K562 (cell line): ENCODE results near the gene PITRM1. TPM values are rescaled to one million over a fixed set of nuclear protein-coding genes. Genes with fewer than 3 reads are reported as not detected.

Experiments
- ATAC-seq: fragments of 200-7000 bp; cut with Tn5 transposase; 3 replicates; pipeline ENCODE4 v1.9.1; 2020; ENCODE audit warnings: moderate library complexity
- BruUV-seq: library from RNA; stranded (reverse); fragments of 400-500 nt; replicated peaks from 2 replicates; lab custom pipeline; 2021; lab: Mats Ljungman, UMichigan
- CTCF ChIA-PET: fragments of 300-600 bp; formaldehyde crosslinking; extraction: SDS; loops from one replicate; lab custom pipeline; 2021; ENCODE audit warnings: low intra/inter-chr PET ratio; lab: Yijun Ruan, JAX
- POLR2A ChIA-PET: fragments of 300-600, 350-650 bp; sonication (Branson Sonifier 250); formaldehyde crosslinking; extraction: SDS; loops from one replicate; lab custom pipeline; 2021; ENCODE audit warnings: antibody characterized with exemption, inconsistent platforms; lab: Yijun Ruan, JAX
- DNase-seq, 4 experiments: peaks; one replicate each; pipeline versions ENCODE4 v3.0.0 to v3.0.0-alpha.2; 2011 to 2018; ENCODE audit warnings: low spot score in 3 of 4, mixed read lengths in 3 of 4; ENCODE audit errors: extremely low read depth in 1 of 4
- FAIRE-seq: peaks from 2 replicates; lab custom pipeline; 2011; peaks lifted over from hg19 to GRCh38; lab: Jason Lieb, UNC
- H2AFZ ChIP-seq: 2 replicates; pipeline ENCODE4 v1.6.0; 2011; ENCODE audit warnings: low read depth, low read length, control low read depth, inconsistent platforms
- H3K27ac ChIP-seq: fragments of 200-600 bp; 3 replicates; pipeline ENCODE4 v1.8.0; 2011; ENCODE audit warnings: low read depth, mild to moderate bottlenecking, control low read depth, inconsistent platforms, low read length, moderate library complexity, mixed read lengths; ENCODE audit errors: extremely low read depth
- H3K27me3 ChIP-seq, 2 experiments: fragments of 300-600 bp in 1 of 2; 2 replicates in 1 of 2; 3 replicates in 1 of 2; pipeline versions ENCODE4 v1.6.0 to v1.8.0; 2011; ENCODE audit warnings: inconsistent platforms in 2 of 2, low read length in 2 of 2, mild to moderate bottlenecking in 1 of 2, mixed read lengths in 1 of 2, moderate library complexity in 1 of 2; ENCODE audit not compliant: control insufficient read depth in 2 of 2, insufficient read depth in 2 of 2
- H3K36me3 ChIP-seq: fragments of 300-600 bp; 3 replicates; pipeline ENCODE4 v1.8.0; 2011; ENCODE audit warnings: mild to moderate bottlenecking, low read length, inconsistent platforms; ENCODE audit not compliant: control insufficient read depth, insufficient read depth
- H3K4me1 ChIP-seq, 2 experiments: fragments of 200-600 bp in 1 of 2; replicated peaks in 1 of 2; 2 replicates in 1 of 2; 3 replicates in 1 of 2; pipeline versions ENCODE4 v1.5.1 to v1.8.0; 2011; ENCODE audit warnings: inconsistent platforms in 2 of 2, low read length in 2 of 2, mild to moderate bottlenecking in 1 of 2, mixed read lengths in 1 of 2, moderate library complexity in 1 of 2; ENCODE audit not compliant: control insufficient read depth in 2 of 2, insufficient read depth in 2 of 2
- H3K4me2 ChIP-seq: 2 replicates; pipeline ENCODE4 v1.6.1; 2011; ENCODE audit warnings: low read length, control low read depth, inconsistent platforms, mixed read lengths; ENCODE audit not compliant: insufficient read depth
- H3K4me3 ChIP-seq: fragments of 200-600 bp; sonication (generic), shearing (Covaris generic); 2 replicates; pipeline ENCODE4 v1.5.1; 2016; ENCODE audit warnings: control low read depth, inconsistent platforms
- H3K79me2 ChIP-seq: fragments of 200-600 bp; 3 replicates; pipeline ENCODE4 v1.8.0; 2011; ENCODE audit warnings: low read length, inconsistent platforms; ENCODE audit not compliant: control insufficient read depth, insufficient read depth
- H3K9ac ChIP-seq, 2 experiments: 2 replicates each; pipeline versions ENCODE4 v1.6.0 to v1.6.1; 2011; ENCODE audit warnings: low read depth in 2 of 2, low read length in 2 of 2, control low read depth in 1 of 2, inconsistent platforms in 1 of 2, mild to moderate bottlenecking in 1 of 2, mixed read lengths in 1 of 2; ENCODE audit not compliant: insufficient read depth in 1 of 2
- H3K9me1 ChIP-seq: one replicate; pipeline ENCODE4 v1.6.0; 2011; ENCODE audit warnings: inconsistent platforms, mild to moderate bottlenecking, low read length, moderate library complexity; ENCODE audit not compliant: control insufficient read depth, insufficient read depth
- H3K9me3 ChIP-seq: replicated peaks from 2 replicates; pipeline ENCODE4 v1.5.1; 2011; ENCODE audit warnings: low read depth, low read length, inconsistent platforms; ENCODE audit not compliant: control insufficient read depth, insufficient read depth
- H4K20me1 ChIP-seq: replicated peaks from 2 replicates; pipeline ENCODE4 v1.6.1; 2011; ENCODE audit warnings: low read length, inconsistent platforms, mixed read lengths; ENCODE audit not compliant: control insufficient read depth, insufficient read depth
- CBFA2T2 ChIP-seq: fragments of 450-650 bp; conservative IDR thresholded peaks from 2 replicates; pipeline ENCODE4 v1.6.1; 2017; ENCODE audit warnings: mild to moderate bottlenecking
- POLR2G ChIP-seq: fragments of 200-400 bp; formaldehyde crosslinking; IDR thresholded peaks from 2 replicates; pipeline ENCODE4 v1.6.1; 2017; ENCODE audit warnings: low read depth, mild to moderate bottlenecking, antibody characterized with exemption, low read length, moderate library complexity
- ZBTB33 ChIP-seq: sonication (generic); formaldehyde crosslinking; IDR thresholded peaks from 2 replicates; pipeline ENCODE4 v1.8.1; 2023; ENCODE audit warnings: mild to moderate bottlenecking, missing genetic modification reagents
- WGBS: fragments of 100-300 bp; shearing (Covaris generic); methylation state at CpG from one replicate; pipeline ENCODE4 v1.1.6; 2016; ENCODE audit warnings: low coverage, mixed read lengths; ENCODE audit not compliant: insufficient coverage; ENCODE audit errors: missing lambda C conversion rate; 5-methylcytosine and 5-hydroxymethylcytosine counted together
- in situ Hi-C: fragments of 300-500 bp; cut with MboI; formaldehyde crosslinking; loops from 4 replicates; pipeline ENCODE4 v1.15.0; 2018; ENCODE audit warnings: inconsistent platforms, mixed read lengths
- intact Hi-C: fragments of 100-400 bp; cut with micrococcal nuclease; formaldehyde crosslinking; loops from 2 replicates; pipeline ENCODE4 v1.14.2; 2022
- polyA plus RNA-seq, 8 experiments: library from polyadenylated mRNA; depleted of rRNA in 4 of 8; stranded (reverse) in 5 of 8; unstranded in 3 of 8; fragments of >200 nt; fragmentation: Nextera tagmentation in 2 of 8; fragmentation: Illumina TruSeq in 1 of 8; extraction: Ambion mirVana in 2 of 8; extraction: Trizol in 1 of 8; gene quantifications; 2 replicates each; pipeline versions ENCODE4 v1.2.1 to v1.2.3, GENCODE V29; 2011 to 2014; ENCODE audit warnings: inconsistent platforms in 1 of 8, missing spikeins in 1 of 8
- total RNA-seq, 7 experiments: library from RNA; depleted of rRNA in 6 of 7; stranded (reverse); fragments of >200 nt in 6 of 7; fragmentation: Illumina TruSeq in 2 of 7; extraction: Trizol in 2 of 7; gene quantifications; 2 replicates each; pipeline versions ENCODE4 v1.2.1 to v1.2.3, GENCODE V29; 2011 to 2021; ENCODE audit warnings: low replicate concordance in 1 of 7

The PITRM1 gene
- total and polyA plus RNA-seq, 9 of the 15 experiments (the other 6 are each of a cell fraction or from before 2014, with no cell fraction given): 21.1 to 70.4 (median 39.7) TPM

- Histone ChIP-seq H3K9me3 (no peaks in the 10 kb centered on the region), H3K79me2 (peaks cover 11% of the 10 kb centered on the region), H3K27me3 (no peaks in the 10 kb centered on the region), H3K4me2 (no peak overlapping the region), H3K4me1 (peaks cover 0 to 3% of the 10 kb centered on the region in 2 experiments; a peak in 1 of 5 replicates), H3K27ac (no peak overlapping the region), H2AFZ (no peak overlapping the region), H3K4me3 (no peak overlapping the region), H3K36me3 (peaks cover 80% of the 10 kb centered on the region), H4K20me1 (no peaks in the 10 kb centered on the region), H3K9me1 (peaks cover 7% of the 10 kb centered on the region), H3K9ac (no peak overlapping the region)
- TF ChIP-seq POLR2G: 0 out of 2 replicates have a peak, but pooled peaks have one; percentile 34
- TF ChIP-seq ZBTB33: no peak
- no peak for TF ChIP-seq CBFA2T2
- FAIRE-seq (no peak), DNase-seq (no peak), ATAC-seq (no peak)
- in situ Hi-C loops (no loop called here), intact Hi-C loops (no loop called here)
- ChIA-PET POLR2A (no interaction called here), CTCF (no interaction called here)
- no TSS peak for BruUV-seq
- 83% methylated on average over 19 of the region's 20 CpGs for WGBS
These were observed 67.4 kb downstream of the PITRM1 start for GRCh38 chr10:3105166-3105565.
